HG03066 (cell line): ENCODE results near the gene PRR36.

Source experiments
- ATAC-seq: cut with Tn5 transposase; IDR thresholded peaks from one replicate; pipeline ENCODE4 v1.9.1; 2021; ENCODE audit warnings: low read depth; ENCODE audit not compliant: unreplicated experiment

Gene PRR36

GRCh38 chr19:7823686-7824301 is 50.4 kb downstream of the PRR36 start:
- no peak for ATAC-seq

- no peak for ATAC-seq
Measured at GRCh38 chr19:7822910-7823515, 51.2 kb downstream of the PRR36 start.

- ATAC-seq = no peak
Measured at GRCh38 chr19:7820588-7820987, 53.6 kb downstream of the PRR36 start.

GRCh38 chr19:7819337-7819736 is 54.9 kb downstream of the PRR36 start:
- ATAC-seq = no peak

- no peak for ATAC-seq
Measured at GRCh38 chr19:7818806-7819205, 55.4 kb downstream of the PRR36 start.
